K562 (cell line): ENCODE measurements around the gene IP6K1. TPM values are rescaled to one million over a fixed set of nuclear protein-coding genes. Genes with fewer than 3 reads are reported as not detected.

ENCODE experiments used
- ARNT ChIP-seq, 2 experiments: fragments of 450-650 bp; IDR thresholded peaks; 2 replicates each; pipeline ENCODE4 v1.6.1; 2016; ENCODE audit warnings: mild to moderate bottlenecking in 1 of 2
- BCOR ChIP-seq: fragments of 450-650 bp; IDR thresholded peaks from 2 replicates; pipeline ENCODE4 v1.6.1; 2016
- BRF1 ChIP-seq: IDR thresholded peaks from 3 replicates; pipeline ENCODE4 v1.6.1; 2011; ENCODE audit warnings: borderline replicate concordance, mild to moderate bottlenecking; ENCODE audit not compliant: insufficient read length; ENCODE audit errors: extremely low read depth
- CHCHD3 ChIP-seq: fragments of 250-450 bp; sonication (Bioruptor Pico); IDR thresholded peaks from 2 replicates; pipeline ENCODE4 v2.1.2; 2022; ENCODE audit warnings: mild to moderate bottlenecking
- GTF2E2 ChIP-seq: fragments of 200-800 bp; sonication (Bioruptor generic); IDR thresholded peaks from 2 replicates; pipeline ENCODE4 v1.6.1; 2016; ENCODE audit warnings: missing genetic modification characterization, missing compliant biosample characterization
- HEY1 ChIP-seq: fragments of 250-450 bp; sonication (Bioruptor Pico); IDR thresholded peaks from 2 replicates; pipeline ENCODE4 v1.5.0; 2020; ENCODE audit warnings: mild to moderate bottlenecking, moderate library complexity, borderline replicate concordance
- IFI16 ChIP-seq: fragments of 250-450 bp; sonication (Bioruptor Pico); IDR thresholded peaks from 2 replicates; pipeline ENCODE4 v2.1.2; 2022; ENCODE audit warnings: mild to moderate bottlenecking, inconsistent platforms
- KAT7 ChIP-seq: sonication (generic); formaldehyde crosslinking; IDR thresholded peaks from 2 replicates; pipeline ENCODE4 v1.8.0; 2022; ENCODE audit warnings: missing genetic modification reagents, mild to moderate bottlenecking, borderline replicate concordance
- NR2F6 ChIP-seq: fragments of 450-650 bp; formaldehyde crosslinking; IDR thresholded peaks from 2 replicates; pipeline ENCODE4 v1.4.0; 2020; ENCODE audit warnings: mild to moderate bottlenecking
- SLC30A9 ChIP-seq: fragments of 250-450 bp; sonication (Bioruptor Pico); IDR thresholded peaks from 2 replicates; pipeline ENCODE4 v1.8.0; 2022; ENCODE audit warnings: mild to moderate bottlenecking, moderate library complexity
- TOE1 ChIP-seq, 2 experiments: fragments of 450-650 bp in 1 of 2; sonication (generic) in 1 of 2; formaldehyde crosslinking in 1 of 2; IDR thresholded peaks; 2 replicates each; pipeline versions ENCODE4 v1.7.1 to v1.8.0; 2016 to 2022; ENCODE audit warnings: borderline replicate concordance in 2 of 2, mild to moderate bottlenecking in 2 of 2, antibody characterized with exemption in 1 of 2, inconsistent platforms in 1 of 2, low read depth in 1 of 2, missing genetic modification reagents in 1 of 2, moderate library complexity in 1 of 2
- U2AF2 ChIP-seq: fragments of 200-400 bp; formaldehyde crosslinking; optimal IDR thresholded peaks from 2 replicates; pipeline ENCODE3; 2017; ENCODE audit warnings: low read depth, mild to moderate bottlenecking, low read length
- ZNF146 ChIP-seq: IDR thresholded peaks from one replicate; pipeline ENCODE4 v1.6.1; 2018; ENCODE audit warnings: missing compliant biosample characterization; ENCODE audit not compliant: unreplicated experiment
- ZNF224 ChIP-seq: sonication (generic); formaldehyde crosslinking; IDR thresholded peaks from 2 replicates; pipeline ENCODE4 v1.8.0; 2022; ENCODE audit warnings: mild to moderate bottlenecking, missing genetic modification reagents
- ZNF274 ChIP-seq: IDR thresholded peaks from 2 replicates; pipeline ENCODE4 v1.6.1; 2011; ENCODE audit warnings: low read depth, mild to moderate bottlenecking, low read length, moderate library complexity, borderline replicate concordance
- polyA plus RNA-seq, 8 experiments: library from polyadenylated mRNA; depleted of rRNA in 4 of 8; stranded (reverse) in 5 of 8; unstranded in 3 of 8; fragments of >200 nt; fragmentation: Nextera tagmentation in 2 of 8; fragmentation: Illumina TruSeq in 1 of 8; extraction: Ambion mirVana in 2 of 8; extraction: Trizol in 1 of 8; gene quantifications; 2 replicates each; pipeline versions ENCODE4 v1.2.1 to v1.2.3, GENCODE V29; 2011 to 2014; ENCODE audit warnings: inconsistent platforms in 1 of 8, missing spikeins in 1 of 8
- total RNA-seq, 7 experiments: library from RNA; depleted of rRNA in 6 of 7; stranded (reverse); fragments of >200 nt in 6 of 7; fragmentation: Illumina TruSeq in 2 of 7; extraction: Trizol in 2 of 7; gene quantifications; 2 replicates each; pipeline versions ENCODE4 v1.2.1 to v1.2.3, GENCODE V29; 2011 to 2021; ENCODE audit warnings: low replicate concordance in 1 of 7
- TF ChIP-seq, protein P1 (sequence below), 2 experiments: IDR thresholded peaks; 2 replicates each; pipeline ENCODE4 v1.6.1; 2011; ENCODE audit warnings: borderline replicate concordance in 1 of 2, control low read depth in 1 of 2, low read depth in 1 of 2, low read length in 1 of 2, mild to moderate bottlenecking in 1 of 2, mixed read lengths in 1 of 2, moderate library complexity in 1 of 2; ENCODE audit not compliant: insufficient read depth in 1 of 2, insufficient read length in 1 of 2, poor library complexity in 1 of 2, severe bottlenecking in 1 of 2; ENCODE audit errors: extremely low read depth in 1 of 2
- TF ChIP-seq, protein P2 (sequence below): sonication (generic); formaldehyde crosslinking; IDR thresholded peaks from 2 replicates; pipeline ENCODE4 v1.9.0; 2022; ENCODE audit warnings: mild to moderate bottlenecking, missing genetic modification reagents
- TF ChIP-seq, protein P3 (sequence below): sonication (generic); formaldehyde crosslinking; IDR thresholded peaks from 2 replicates; pipeline ENCODE4 v1.8.0; 2022; ENCODE audit warnings: mild to moderate bottlenecking, low read depth, missing genetic modification reagents

Gene IP6K1
- total and polyA plus RNA-seq, 9 of the 15 experiments (the other 6 are each of a cell fraction or from before 2014, with no cell fraction given) = 0.46 to 29.2 (median 13.1) TPM

GRCh38 chr3:49723296-49723627, 63.1 kb downstream of the IP6K1 start (continued):
- TF ChIP-seq, protein P1, sequence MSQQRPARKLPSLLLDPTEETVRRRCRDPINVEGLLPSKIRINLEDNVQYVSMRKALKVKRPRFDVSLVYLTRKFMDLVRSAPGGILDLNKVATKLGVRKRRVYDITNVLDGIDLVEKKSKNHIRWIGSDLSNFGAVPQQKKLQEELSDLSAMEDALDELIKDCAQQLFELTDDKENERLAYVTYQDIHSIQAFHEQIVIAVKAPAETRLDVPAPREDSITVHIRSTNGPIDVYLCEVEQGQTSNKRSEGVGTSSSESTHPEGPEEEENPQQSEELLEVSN (IDR thresholded peaks at IDR 0.05; ENCODE audit: borderline replicate concordance in 1 of 2, extremely low read depth in 1 of 2, insufficient read depth in 1 of 2, insufficient read length in 1 of 2, low read depth in 1 of 2, low read length in 1 of 2, poor library complexity in 1 of 2, severe bottlenecking in 1 of 2) = peak in 1 of 2 experiments; percentile 18
- TF ChIP-seq BRF1 = no peak
- no peak for TF ChIP-seq ZNF146 (CRISPR knock-in tag)
- TF ChIP-seq ARNT (IDR thresholded peaks at IDR 0.05) = no peak
- TF ChIP-seq ZNF274 = no peak
- TF ChIP-seq GTF2E2 (tag) = no peak
- TF ChIP-seq U2AF2 = no peak
- no peak for TF ChIP-seq HEY1 (CRISPR knock-in tag)
- TF ChIP-seq TOE1 (IDR thresholded peaks at IDR 0.05; ENCODE audit: borderline replicate concordance) = peak; percentile 82
- TF ChIP-seq TOE1 (CRISPR knock-in tag; IDR thresholded peaks at IDR 0.05; ENCODE audit: borderline replicate concordance, low read depth) = no peak
- TF ChIP-seq KAT7 (CRISPR knock-in tag) = 0 out of 2 replicates have a peak, but pooled peaks have one; percentile 21
- no peak for TF ChIP-seq CHCHD3 (CRISPR knock-in tag)
- TF ChIP-seq NR2F6 (CRISPR knock-in tag) = no peak
- TF ChIP-seq, protein P2, sequence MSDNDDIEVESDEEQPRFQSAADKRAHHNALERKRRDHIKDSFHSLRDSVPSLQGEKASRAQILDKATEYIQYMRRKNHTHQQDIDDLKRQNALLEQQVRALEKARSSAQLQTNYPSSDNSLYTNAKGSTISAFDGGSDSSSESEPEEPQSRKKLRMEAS (CRISPR knock-in tag) = peak; percentile 6; the same call in 1 of the 2 replicates
- TF ChIP-seq, protein P3, sequence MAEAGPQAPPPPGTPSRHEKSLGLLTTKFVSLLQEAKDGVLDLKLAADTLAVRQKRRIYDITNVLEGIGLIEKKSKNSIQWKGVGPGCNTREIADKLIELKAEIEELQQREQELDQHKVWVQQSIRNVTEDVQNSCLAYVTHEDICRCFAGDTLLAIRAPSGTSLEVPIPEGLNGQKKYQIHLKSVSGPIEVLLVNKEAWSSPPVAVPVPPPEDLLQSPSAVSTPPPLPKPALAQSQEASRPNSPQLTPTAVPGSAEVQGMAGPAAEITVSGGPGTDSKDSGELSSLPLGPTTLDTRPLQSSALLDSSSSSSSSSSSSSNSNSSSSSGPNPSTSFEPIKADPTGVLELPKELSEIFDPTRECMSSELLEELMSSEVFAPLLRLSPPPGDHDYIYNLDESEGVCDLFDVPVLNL = no peak
- no peak for TF ChIP-seq SLC30A9 (CRISPR knock-in tag)
- TF ChIP-seq IFI16 = no peak
- TF ChIP-seq ZNF224 = no peak
- TF ChIP-seq BCOR = no peak
